Tibial nerve (tissue), 4 donors: Measurements from ENCODE around the gene ADCY10. TPM values are rescaled to one million over a fixed set of nuclear protein-coding genes. Genes with fewer than 3 reads are reported as not detected.
"Not testable (repeated sequence)": the region's sequence is repeated elsewhere in the genome, so short reads cannot be mapped to it uniquely, and the experiment has no call there.

Source experiments
- DNase-seq, 2 donors: peaks; one replicate each; pipeline ENCODE4 v3.0.0-alpha.2; 2019; ENCODE audit warnings: low spot score in 2 of 2
- H3K27ac ChIP-seq, 4 donors: fragments of 200-600 bp; sonication (generic) in 3 of 4; one replicate each; pipeline ENCODE4 v1.5.1; 2017 to 2019; ENCODE audit warnings: mild to moderate bottlenecking in 1 of 4
- H3K27me3 ChIP-seq, 2 donors: fragments of 200-600 bp; sonication (generic) in 1 of 2; one replicate each; pipeline versions ENCODE4 v1.5.1 to v1.6.0; 2017 to 2019
- H3K36me3 ChIP-seq, 3 donors: fragments of 200-600 bp; sonication (generic); one replicate each; pipeline ENCODE4 v1.5.1; 2018 to 2019
- H3K4me1 ChIP-seq, 4 donors: fragments of 200-600 bp; sonication (generic) in 3 of 4; one replicate each; pipeline ENCODE4 v1.5.1; 2017 to 2019
- H3K4me3 ChIP-seq, 4 donors: fragments of 200-600 bp; sonication (generic) in 3 of 4; one replicate each; pipeline ENCODE4 v1.5.1; 2017 to 2019; ENCODE audit warnings: mild to moderate bottlenecking in 1 of 4, moderate library complexity in 1 of 4
- H3K9me3 ChIP-seq, 4 donors: fragments of 200-600 bp; sonication (generic) in 3 of 4; one replicate each; pipeline ENCODE4 v1.5.1; 2017 to 2019
- EP300 ChIP-seq, 2 donors: sonication (generic); formaldehyde crosslinking; IDR thresholded peaks; one replicate each; pipeline ENCODE4 v1.6.1; 2017; ENCODE audit warnings: antibody characterized with exemption in 2 of 2, mild to moderate bottlenecking in 1 of 2
- POLR2A ChIP-seq, 2 donors: fragments of 450-650 bp; IDR thresholded peaks; one replicate each; pipeline ENCODE4 v1.6.1; 2017; ENCODE audit warnings: antibody characterized with exemption in 2 of 2, mild to moderate bottlenecking in 2 of 2, moderate library complexity in 2 of 2
- WGBS, 2 donors: methylation state at CpG; one replicate each; pipeline ENCODE4 v1.1.5; 2018; 5-methylcytosine and 5-hydroxymethylcytosine counted together
- total RNA-seq, 4 donors: library from RNA; depleted of rRNA; stranded (reverse); fragments of >200 nt; gene quantifications; one replicate each; pipeline ENCODE4 v1.1.0, GENCODE V29; 2016
- TF ChIP-seq, protein P1 (sequence below), 5 experiments: fragments of 200-600 bp in 3 of 5; fragments of 450-650 bp in 2 of 5; sonication (generic) in 3 of 5; IDR thresholded peaks; one replicate each; pipeline ENCODE4 v1.5.1; 2016 to 2019; ENCODE audit warnings: antibody characterized with exemption in 5 of 5, mild to moderate bottlenecking in 3 of 5, moderate library complexity in 2 of 5

The ADCY10 gene
- total RNA-seq, 4 donors from 2014 or later: not detected

DNA sequence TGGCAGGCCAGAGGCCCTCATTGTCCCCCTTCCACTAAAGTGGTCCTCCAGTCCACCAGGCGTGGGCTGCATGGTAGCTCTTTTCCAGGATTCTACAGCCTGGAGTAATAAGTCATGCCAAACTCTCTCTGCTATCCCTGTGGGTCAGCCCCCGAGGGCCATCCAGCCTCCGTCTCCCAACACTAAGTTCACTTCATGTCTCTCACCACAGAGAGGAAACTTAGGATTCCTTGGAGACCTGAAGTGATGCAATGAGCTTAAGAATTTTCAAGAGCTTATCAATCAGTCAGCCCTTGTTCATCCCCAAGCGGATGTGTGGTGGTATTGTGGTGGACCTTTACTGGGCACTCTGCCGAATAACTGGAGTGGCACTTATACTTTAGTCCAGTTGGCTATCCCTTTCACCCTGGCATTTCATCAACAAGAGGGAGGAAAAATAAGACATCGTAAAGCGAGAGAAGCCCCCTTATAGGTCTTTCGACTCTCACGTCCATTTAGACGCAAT, 48.1 kb downstream of the ADCY10 start:
- 91 to 92% methylated on average over 10 of the region's 10 CpGs for WGBS, 2 donors
- H3K4me1 ChIP-seq, H3K36me3 ChIP-seq, H3K27me3 ChIP-seq, H3K9me3 ChIP-seq, DNase-seq, H3K4me3 ChIP-seq, H3K27ac ChIP-seq: not testable (repeated sequence)

DNA sequence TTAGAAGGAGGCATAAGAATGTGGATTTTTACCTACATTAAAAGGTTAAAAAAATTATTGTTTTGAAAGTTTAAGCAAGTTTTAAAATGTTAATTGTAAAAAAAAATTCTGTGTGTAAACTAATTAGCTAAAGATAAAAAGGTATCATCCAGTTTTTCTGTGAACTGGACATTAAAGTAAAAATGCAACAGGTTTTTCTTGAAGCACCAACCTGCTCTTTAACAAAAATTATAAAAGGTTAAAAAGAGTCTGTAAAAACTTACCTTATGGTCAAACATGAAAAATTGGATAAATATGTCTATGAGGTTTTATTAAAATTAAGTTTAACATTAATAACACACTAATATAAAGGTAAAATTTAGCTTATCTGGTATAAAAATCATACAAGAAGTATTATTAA, 48.7 kb downstream of the ADCY10 start:
- not testable (repeated sequence) for H3K36me3 ChIP-seq, H3K9me3 ChIP-seq, DNase-seq, H3K27ac ChIP-seq, H3K27me3 ChIP-seq, H3K4me1 ChIP-seq, H3K4me3 ChIP-seq

DNA sequence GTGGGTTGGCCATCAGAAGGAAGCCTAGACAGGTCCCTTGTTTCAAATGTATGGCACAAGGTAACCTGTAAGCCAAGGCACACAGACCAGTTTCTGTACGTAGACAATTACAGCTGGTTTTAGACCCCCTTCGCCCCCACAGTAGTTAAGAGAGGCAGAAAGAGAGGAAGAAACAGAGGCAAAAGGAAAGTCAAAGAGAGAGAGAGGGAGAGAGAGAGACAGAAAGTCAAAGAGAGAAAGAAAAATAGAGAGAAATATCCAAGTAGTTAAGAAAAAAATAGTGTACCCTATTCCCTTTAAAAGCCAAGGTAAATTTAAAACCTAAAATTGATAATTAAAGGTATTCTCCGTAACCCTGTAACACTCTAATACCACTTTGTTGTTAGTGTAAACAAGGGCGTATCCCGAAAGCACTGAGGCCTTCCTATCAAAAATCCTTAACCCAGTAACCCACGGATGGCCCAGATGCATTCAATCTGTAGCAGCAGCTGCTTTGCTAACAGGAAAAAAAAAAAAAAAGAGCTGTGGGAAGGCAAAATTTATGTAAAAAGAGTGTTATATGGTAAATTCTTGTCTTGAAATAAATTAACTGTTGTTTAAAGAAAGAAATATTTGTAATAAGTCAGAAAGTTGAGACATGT, 49.4 kb downstream of the ADCY10 start:
- TF ChIP-seq, protein P1, sequence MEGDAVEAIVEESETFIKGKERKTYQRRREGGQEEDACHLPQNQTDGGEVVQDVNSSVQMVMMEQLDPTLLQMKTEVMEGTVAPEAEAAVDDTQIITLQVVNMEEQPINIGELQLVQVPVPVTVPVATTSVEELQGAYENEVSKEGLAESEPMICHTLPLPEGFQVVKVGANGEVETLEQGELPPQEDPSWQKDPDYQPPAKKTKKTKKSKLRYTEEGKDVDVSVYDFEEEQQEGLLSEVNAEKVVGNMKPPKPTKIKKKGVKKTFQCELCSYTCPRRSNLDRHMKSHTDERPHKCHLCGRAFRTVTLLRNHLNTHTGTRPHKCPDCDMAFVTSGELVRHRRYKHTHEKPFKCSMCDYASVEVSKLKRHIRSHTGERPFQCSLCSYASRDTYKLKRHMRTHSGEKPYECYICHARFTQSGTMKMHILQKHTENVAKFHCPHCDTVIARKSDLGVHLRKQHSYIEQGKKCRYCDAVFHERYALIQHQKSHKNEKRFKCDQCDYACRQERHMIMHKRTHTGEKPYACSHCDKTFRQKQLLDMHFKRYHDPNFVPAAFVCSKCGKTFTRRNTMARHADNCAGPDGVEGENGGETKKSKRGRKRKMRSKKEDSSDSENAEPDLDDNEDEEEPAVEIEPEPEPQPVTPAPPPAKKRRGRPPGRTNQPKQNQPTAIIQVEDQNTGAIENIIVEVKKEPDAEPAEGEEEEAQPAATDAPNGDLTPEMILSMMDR (IDR thresholded peaks at IDR 0.05): no peak
- TF ChIP-seq POLR2A (IDR thresholded peaks at IDR 0.05) (no peak), EP300 (IDR thresholded peaks at IDR 0.05) (no peak)
- Histone ChIP-seq H3K36me3 (no peaks in the 10 kb centered on the region), H3K4me1 (no peaks in the 10 kb centered on the region), H3K4me3 (no peak overlapping the region), H3K27ac (no peak overlapping the region), H3K9me3 (no peaks in the 10 kb centered on the region), H3K27me3 (no peaks in the 10 kb centered on the region)
- WGBS, 2 donors: 69 to 78% methylated on average over 6 of the region's 6 CpGs
- no peak for DNase-seq

DNA sequence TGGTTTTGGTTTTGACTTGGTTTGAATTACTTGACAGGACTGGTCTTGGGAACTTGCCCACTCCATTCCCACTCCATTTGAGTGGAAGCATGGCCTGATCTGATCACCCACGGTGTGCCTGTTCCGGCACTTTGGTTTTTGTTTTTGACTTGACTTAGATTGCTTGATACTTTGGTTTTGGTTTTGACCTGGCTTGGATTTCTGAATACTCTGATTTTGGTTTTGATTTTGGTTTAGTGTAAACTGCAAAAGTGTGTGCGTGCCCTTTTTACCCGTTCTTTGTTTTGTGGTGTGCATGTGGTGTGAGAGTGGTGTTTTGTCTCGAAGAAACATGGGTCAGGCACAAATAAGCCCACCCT, 50.0 kb downstream of the ADCY10 start:
- Histone ChIP-seq H3K27me3 (no peaks in the 10 kb centered on the region), H3K4me1 (no peaks in the 10 kb centered on the region), H3K4me3 (no peak overlapping the region), H3K27ac (no peak overlapping the region), H3K9me3 (no peaks in the 10 kb centered on the region), H3K36me3 (no peaks in the 10 kb centered on the region)
- WGBS, 2 donors: 97 to 99% methylated on average over 5 of the region's 5 CpGs
- DNase-seq: no peak
- TF ChIP-seq EP300 (IDR thresholded peaks at IDR 0.05) (no peak), POLR2A (IDR thresholded peaks at IDR 0.05) (no peak)
- TF ChIP-seq, protein P1 (IDR thresholded peaks at IDR 0.05): no peak

DNA sequence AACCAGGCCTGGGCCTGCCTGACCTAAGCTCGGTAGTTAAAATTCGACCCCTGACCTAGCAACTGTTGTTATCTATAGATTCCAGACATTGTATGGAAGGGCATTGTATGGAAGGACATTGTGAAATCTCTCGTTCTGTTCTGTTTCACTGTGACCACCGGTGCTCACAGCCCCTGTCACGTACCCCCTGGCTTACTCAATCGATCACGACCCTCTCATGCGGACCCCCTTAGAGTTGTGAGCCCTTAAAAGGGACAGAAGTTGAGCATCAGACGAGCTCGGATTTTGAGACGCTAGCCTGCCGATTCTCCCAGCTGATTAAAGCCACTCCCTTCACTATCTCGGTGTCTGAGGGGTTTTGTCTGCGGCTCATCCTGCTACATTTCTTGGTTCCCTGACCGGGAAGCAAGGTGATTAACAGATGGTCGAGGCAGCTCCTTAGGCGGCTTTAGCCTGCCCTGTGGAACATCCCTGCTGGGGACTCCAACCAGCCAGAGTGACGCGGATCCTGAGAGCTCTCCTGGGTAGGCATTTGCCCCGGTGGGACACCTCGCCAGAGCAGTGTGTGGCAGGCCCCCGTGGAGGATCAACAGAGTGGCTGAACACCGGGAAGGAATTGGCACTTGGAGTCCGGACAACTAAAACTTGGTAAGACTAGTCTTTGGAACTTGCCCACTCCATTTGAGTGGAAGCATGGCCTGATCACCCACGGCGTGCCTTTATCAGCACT, 50.6 kb downstream of the ADCY10 start:
- WGBS, 2 donors: 89 to 90% methylated on average over 21 to 26 of the region's 26 CpGs
- H3K27ac ChIP-seq, H3K36me3 ChIP-seq, H3K27me3 ChIP-seq, H3K9me3 ChIP-seq, H3K4me1 ChIP-seq, DNase-seq, H3K4me3 ChIP-seq: not testable (repeated sequence)

DNA sequence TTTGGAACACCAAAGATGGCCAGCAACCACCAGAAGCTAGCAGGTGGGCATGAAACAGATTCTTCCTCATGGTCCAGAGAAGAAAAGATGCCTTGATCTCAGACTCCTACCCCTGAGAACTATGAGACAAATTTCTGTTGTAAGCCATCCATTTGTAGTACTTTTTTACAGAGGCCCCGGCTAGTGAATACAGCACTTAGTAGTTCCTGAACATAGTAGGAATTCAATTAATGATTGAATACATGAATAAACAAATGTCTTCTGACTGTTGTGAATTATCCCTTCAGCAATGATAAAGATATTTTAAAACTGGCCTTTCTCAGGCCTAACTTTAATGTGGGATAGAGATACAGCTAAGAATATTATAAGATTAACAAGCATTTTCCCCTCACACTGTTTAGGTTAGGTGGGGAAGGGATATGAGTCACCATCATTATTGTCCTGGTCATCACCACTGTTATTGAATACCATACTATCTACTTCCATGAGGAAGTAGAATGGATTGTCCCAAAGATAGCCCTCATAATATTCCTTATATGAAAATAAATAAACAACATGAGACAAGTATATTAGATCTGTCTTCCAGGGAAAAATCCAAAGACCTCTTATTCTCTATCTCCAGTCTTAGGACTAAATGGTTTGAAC, 51.4 kb downstream of the ADCY10 start:
- Histone ChIP-seq H3K36me3 (no peaks in the 10 kb centered on the region), H3K27me3 (no peaks in the 10 kb centered on the region), H3K27ac (no peak overlapping the region), H3K4me3 (no peak overlapping the region), H3K9me3 (no peaks in the 10 kb centered on the region), H3K4me1 (no peaks in the 10 kb centered on the region)
- WGBS, 2 donors: 94 to 97% methylated on average over 1 of the region's 1 CpG
- TF ChIP-seq, protein P1 (IDR thresholded peaks at IDR 0.05): no peak
- no peak for TF ChIP-seq EP300 (IDR thresholded peaks at IDR 0.05)
- no peak for TF ChIP-seq POLR2A (IDR thresholded peaks at IDR 0.05)
- no peak for DNase-seq
